ENCODE measurements around the gene C1orf35. TPM values are rescaled to one million over a fixed set of nuclear protein-coding genes. Genes with fewer than 3 reads are reported as not detected.

C1orf35 gene
- total RNA-seq, 5 donors from 2014 or later (not counting 1 experiment from before 2014, with no cell fraction given): 19.7 to 34.0 (median 32.3) TPM

- Histone ChIP-seq H3K36me3 (ENCODE audit: control insufficient read depth in 2 of 2, extremely low read depth in 1 of 2, insufficient read depth in 1 of 2, low read length in 1 of 2) (peaks cover 0 to 2% of the 10 kb centered on the region in 2 donors), H3K4me1 (ENCODE audit: control insufficient read depth in 1 of 2, extremely low read depth in 1 of 2, insufficient read depth in 2 of 2, low read length in 2 of 2) (peaks cover 25 to 56% of the 10 kb centered on the region in 2 experiments), H3K9me3 (no peaks in the 10 kb centered on the region), H3K4me3 (ENCODE audit: control insufficient read depth in 1 of 2, extremely low read depth in 1 of 2, low read length in 1 of 2) (peak overlapping the region; percentile 71 to 95), H3K27ac (ENCODE audit: low read length) (no peak overlapping the region), H3K27me3 (replicated peaks in 1 of 2; ENCODE audit: control insufficient read depth in 2 of 2, extremely low read depth in 1 of 2, insufficient read depth in 2 of 2, low read length in 1 of 2) (no peaks in the 10 kb centered on the region)
- peaks cover 38 to 48% (median 43%) of the 10 kb centered on the region in 3 donors for H3K4me1 Mint-ChIP-seq
- ChIA-PET CTCF (no interaction called here), POLR2A (no interaction called here)
- H3K4me3 Mint-ChIP-seq: peak overlapping the region; percentile 75 to 94 (median 82)
- peak overlapping the region; percentile 55 to 61 for H3K27ac Mint-ChIP-seq
- ATAC-seq (replicated peaks in 1 of 4) (no peak), DNase-seq (no peak)
- H3K9me3 Mint-ChIP-seq: no peaks in the 10 kb centered on the region
- 63% methylated on average over 3 of the region's 7 CpGs for WGBS (ENCODE audit: insufficient coverage)
- H3K36me3 Mint-ChIP-seq: peaks cover 13% of the 10 kb centered on the region
- H3K27me3 Mint-ChIP-seq: no peaks in the 10 kb centered on the region
Measured at GRCh38 chr1:228081144-228081543, 22.0 kb downstream of the C1orf35 start.

GRCh38 chr1:228079601-228080263 lies 23.4 kb downstream of the C1orf35 start:
- CTCF ChIA-PET: no interaction called here
- DNase-seq (no peak), ATAC-seq (replicated peaks in 1 of 4) (no peak)
- Mint-ChIP-seq H3K4me1 (peaks cover 23 to 34% (median 31%) of the 10 kb centered on the region in 3 donors), H3K36me3 (peaks cover 4% of the 10 kb centered on the region), H3K27ac (no peak overlapping the region), H3K9me3 (no peaks in the 10 kb centered on the region), H3K27me3 (no peaks in the 10 kb centered on the region), H3K4me3 (peak overlapping the region in 1 of 3 donors; percentile 43)
- 92% methylated on average over 4 of the region's 7 CpGs for WGBS (ENCODE audit: insufficient coverage)
- POLR2A ChIA-PET: no interaction called here
- no peaks in the 10 kb centered on the region for H3K9me3 ChIP-seq
- peaks cover 0 to 3% of the 10 kb centered on the region in 2 experiments for H3K27me3 ChIP-seq (replicated peaks in 1 of 2; ENCODE audit: control insufficient read depth in 2 of 2, extremely low read depth in 1 of 2, insufficient read depth in 2 of 2, low read length in 1 of 2)
- H3K27ac ChIP-seq (ENCODE audit: low read length): no peak overlapping the region
- no peak overlapping the region for H3K4me3 ChIP-seq (ENCODE audit: control insufficient read depth in 1 of 2, extremely low read depth in 1 of 2, low read length in 1 of 2)
- peaks cover 0 to 2% of the 10 kb centered on the region in 2 donors for H3K36me3 ChIP-seq (ENCODE audit: control insufficient read depth in 2 of 2, extremely low read depth in 1 of 2, insufficient read depth in 1 of 2, low read length in 1 of 2)
- peaks cover 13 to 42% of the 10 kb centered on the region in 2 experiments for H3K4me1 ChIP-seq (ENCODE audit: control insufficient read depth in 1 of 2, extremely low read depth in 1 of 2, insufficient read depth in 2 of 2, low read length in 2 of 2)

- Histone ChIP-seq H3K27ac (ENCODE audit: low read length) (no peak overlapping the region), H3K9me3 (no peaks in the 10 kb centered on the region), H3K4me1 (ENCODE audit: control insufficient read depth in 1 of 2, extremely low read depth in 1 of 2, insufficient read depth in 2 of 2, low read length in 2 of 2) (peaks cover 6 to 35% of the 10 kb centered on the region in 2 experiments), H3K27me3 (replicated peaks in 1 of 2; ENCODE audit: control insufficient read depth in 2 of 2, extremely low read depth in 1 of 2, insufficient read depth in 2 of 2, low read length in 1 of 2) (peaks cover 0 to 3% of the 10 kb centered on the region in 2 experiments), H3K4me3 (ENCODE audit: control insufficient read depth in 1 of 2, extremely low read depth in 1 of 2, low read length in 1 of 2) (no peak overlapping the region), H3K36me3 (ENCODE audit: control insufficient read depth in 2 of 2, extremely low read depth in 1 of 2, insufficient read depth in 1 of 2, low read length in 1 of 2) (peaks cover 0 to 1% of the 10 kb centered on the region in 2 donors)
- 86% methylated on average over 5 of the region's 7 CpGs for WGBS (ENCODE audit: insufficient coverage)
- CTCF ChIA-PET: no interaction called here
- DNase-seq (no peak), ATAC-seq (replicated peaks in 1 of 4) (no peak)
- no peak overlapping the region for H3K4me3 Mint-ChIP-seq
- peaks cover 16 to 27% (median 27%) of the 10 kb centered on the region in 3 donors for H3K4me1 Mint-ChIP-seq
- H3K27ac Mint-ChIP-seq: no peak overlapping the region
- peaks cover 4% of the 10 kb centered on the region for H3K36me3 Mint-ChIP-seq
- no peaks in the 10 kb centered on the region for H3K9me3 Mint-ChIP-seq
- H3K27me3 Mint-ChIP-seq: no peaks in the 10 kb centered on the region
- POLR2A ChIA-PET: no interaction called here
Measured at GRCh38 chr1:228079013-228079412, 24.1 kb downstream of the C1orf35 start.

- DNase-seq (no peak), ATAC-seq (replicated peaks in 1 of 4) (no peak)
- peaks cover 8 to 23% (median 19%) of the 10 kb centered on the region in 3 donors for H3K4me1 Mint-ChIP-seq
- H3K27me3 Mint-ChIP-seq: no peaks in the 10 kb centered on the region
- 81% methylated on average over 8 of the region's 10 CpGs for WGBS (ENCODE audit: insufficient coverage)
- ChIA-PET POLR2A (no interaction called here), CTCF (no interaction called here)
- Histone ChIP-seq H3K4me3 (ENCODE audit: control insufficient read depth in 1 of 2, extremely low read depth in 1 of 2, low read length in 1 of 2) (no peak overlapping the region), H3K36me3 (ENCODE audit: control insufficient read depth in 2 of 2, extremely low read depth in 1 of 2, insufficient read depth in 1 of 2, low read length in 1 of 2) (no peaks in the 10 kb centered on the region), H3K27ac (ENCODE audit: low read length) (no peak overlapping the region), H3K9me3 (no peaks in the 10 kb centered on the region), H3K27me3 (replicated peaks in 1 of 2; ENCODE audit: control insufficient read depth in 2 of 2, extremely low read depth in 1 of 2, insufficient read depth in 2 of 2, low read length in 1 of 2) (peaks cover 0 to 5% of the 10 kb centered on the region in 2 experiments), H3K4me1 (ENCODE audit: control insufficient read depth in 1 of 2, extremely low read depth in 1 of 2, insufficient read depth in 2 of 2, low read length in 2 of 2) (peaks cover 4 to 28% of the 10 kb centered on the region in 2 experiments)
- no peaks in the 10 kb centered on the region for H3K9me3 Mint-ChIP-seq
- H3K4me3 Mint-ChIP-seq: no peak overlapping the region
- H3K27ac Mint-ChIP-seq: no peak overlapping the region
- H3K36me3 Mint-ChIP-seq: no peaks in the 10 kb centered on the region
Measured at GRCh38 chr1:228077565-228078330, 25.4 kb downstream of the C1orf35 start.

- Mint-ChIP-seq H3K27me3 (no peaks in the 10 kb centered on the region), H3K27ac (no peak overlapping the region), H3K36me3 (no peaks in the 10 kb centered on the region), H3K4me1 (peaks cover 14 to 23% (median 19%) of the 10 kb centered on the region in 3 donors), H3K9me3 (no peaks in the 10 kb centered on the region), H3K4me3 (no peak overlapping the region)
- no peaks in the 10 kb centered on the region for H3K36me3 ChIP-seq (ENCODE audit: control insufficient read depth in 2 of 2, extremely low read depth in 1 of 2, insufficient read depth in 1 of 2, low read length in 1 of 2)
- ATAC-seq (replicated peaks in 1 of 4) (no peak), DNase-seq (no peak)
- no peaks in the 10 kb centered on the region for H3K9me3 ChIP-seq
- WGBS (ENCODE audit: insufficient coverage): 86% methylated on average over 9 of the region's 9 CpGs
- H3K4me3 ChIP-seq (ENCODE audit: control insufficient read depth in 1 of 2, extremely low read depth in 1 of 2, low read length in 1 of 2): no peak overlapping the region
- H3K27ac ChIP-seq (ENCODE audit: low read length): no peak overlapping the region
- ChIA-PET POLR2A (no interaction called here), CTCF (no interaction called here)
- H3K27me3 ChIP-seq (replicated peaks in 1 of 2; ENCODE audit: control insufficient read depth in 2 of 2, extremely low read depth in 1 of 2, insufficient read depth in 2 of 2, low read length in 1 of 2): peaks cover 0 to 5% of the 10 kb centered on the region in 2 experiments
- peaks cover 4 to 28% of the 10 kb centered on the region in 2 experiments for H3K4me1 ChIP-seq (ENCODE audit: control insufficient read depth in 1 of 2, extremely low read depth in 1 of 2, insufficient read depth in 2 of 2, low read length in 2 of 2)
Measured at GRCh38 chr1:228076796-228077430, 26.2 kb downstream of the C1orf35 start.

GRCh38 chr1:228075801-228076271 lies 27.3 kb downstream of the C1orf35 start:
- no peak overlapping the region for H3K4me3 Mint-ChIP-seq
- POLR2A ChIA-PET: no interaction called here
- H3K27ac Mint-ChIP-seq: no peak overlapping the region
- 87% methylated on average over 4 of the region's 9 CpGs for WGBS (ENCODE audit: insufficient coverage)
- no peaks in the 10 kb centered on the region for H3K27me3 Mint-ChIP-seq
- H3K9me3 Mint-ChIP-seq: no peaks in the 10 kb centered on the region
- H3K36me3 Mint-ChIP-seq: no peaks in the 10 kb centered on the region
- Histone ChIP-seq H3K36me3 (ENCODE audit: control insufficient read depth in 2 of 2, extremely low read depth in 1 of 2, insufficient read depth in 1 of 2, low read length in 1 of 2) (no peaks in the 10 kb centered on the region), H3K27ac (ENCODE audit: low read length) (no peak overlapping the region), H3K4me3 (ENCODE audit: control insufficient read depth in 1 of 2, extremely low read depth in 1 of 2, low read length in 1 of 2) (no peak overlapping the region), H3K4me1 (ENCODE audit: control insufficient read depth in 1 of 2, extremely low read depth in 1 of 2, insufficient read depth in 2 of 2, low read length in 2 of 2) (peaks cover 0 to 18% of the 10 kb centered on the region in 2 experiments), H3K9me3 (no peaks in the 10 kb centered on the region), H3K27me3 (replicated peaks in 1 of 2; ENCODE audit: control insufficient read depth in 2 of 2, extremely low read depth in 1 of 2, insufficient read depth in 2 of 2, low read length in 1 of 2) (peaks cover 0 to 5% of the 10 kb centered on the region in 2 experiments)
- CTCF ChIA-PET: no interaction called here
- DNase-seq: no peak
- no peak for ATAC-seq (replicated peaks in 1 of 4)
- peaks cover 11 to 19% (median 13%) of the 10 kb centered on the region in 3 donors for H3K4me1 Mint-ChIP-seq
